ENCODE data around the gene ADGRA1.

GRCh38 chr10:133060466-133060865 lies 27.3 kb upstream of the ADGRA1 start:
- no peak for TF ChIP-seq CREB1 (CRISPR knock-in tag; IDR thresholded peaks at IDR 0.05; ENCODE audit: low read depth)
- TF ChIP-seq REST (IDR thresholded peaks at IDR 0.05; ENCODE audit: unreplicated experiment), result no peak
- TF ChIP-seq CTCF (conservative IDR thresholded peaks at IDR 0.05; ENCODE audit: low read depth in 2 of 2), result no peak
- TF ChIP-seq EZH2 (IDR thresholded peaks at IDR 0.05; ENCODE audit: low read depth, unreplicated experiment), result no peak
- no peak for TF ChIP-seq POLR2AphosphoS5 (IDR thresholded peaks at IDR 0.05; ENCODE audit: low read depth)
- TF ChIP-seq EZH2phosphoT487 (IDR thresholded peaks at IDR 0.05; ENCODE audit: unreplicated experiment), result no peak
